ENCODE measurements around the gene GLRX.

The GLRX gene

GRCh38 chr5:95777441-95777840 lies 45.1 kb downstream of the GLRX start:
- DNase-seq, result no peak

GRCh38 chr5:95773335-95774059 lies 49.0 kb downstream of the GLRX start:
- no peak for DNase-seq

GRCh38 chr5:95771892-95772291 lies 50.6 kb downstream of the GLRX start:
- no peak for DNase-seq

- no peak for DNase-seq
Observed at GRCh38 chr5:95770830-95771708, 51.5 kb downstream of the GLRX start.

GRCh38 chr5:95768731-95769130 lies 53.8 kb downstream of the GLRX start:
- no peak for DNase-seq

GRCh38 chr5:95763941-95764340 lies 58.6 kb downstream of the GLRX start:
- DNase-seq, result no peak

Data from NCI-H526 treated with DMSO at 0.1 percent for 48 hours (cell line).